Right lobe of liver (tissue), 4 donors: Measurements from ENCODE around the gene C1RL.

Experiments used
- CTCF ChIP-seq, 4 donors: fragments of 200-600 bp in 3 of 4; fragments of 450-650 bp in 1 of 4; IDR thresholded peaks; one replicate each; pipeline versions ENCODE4 v1.5.1 to v1.8.0; 2016 to 2022; ENCODE audit warnings: antibody characterized with exemption in 4 of 4, mild to moderate bottlenecking in 2 of 4
- POLR2A ChIP-seq: fragments of 450-650 bp; IDR thresholded peaks from one replicate; pipeline ENCODE4 v1.6.1; 2017; ENCODE audit warnings: antibody characterized with exemption, mild to moderate bottlenecking
- donor health status: DM: no; HTN: no; CAD: no.
- donor health status: DM: no; HTN: no; CAD: no.
- donor health status: DM: no; HTN: yes; CAD: no.

DNA sequence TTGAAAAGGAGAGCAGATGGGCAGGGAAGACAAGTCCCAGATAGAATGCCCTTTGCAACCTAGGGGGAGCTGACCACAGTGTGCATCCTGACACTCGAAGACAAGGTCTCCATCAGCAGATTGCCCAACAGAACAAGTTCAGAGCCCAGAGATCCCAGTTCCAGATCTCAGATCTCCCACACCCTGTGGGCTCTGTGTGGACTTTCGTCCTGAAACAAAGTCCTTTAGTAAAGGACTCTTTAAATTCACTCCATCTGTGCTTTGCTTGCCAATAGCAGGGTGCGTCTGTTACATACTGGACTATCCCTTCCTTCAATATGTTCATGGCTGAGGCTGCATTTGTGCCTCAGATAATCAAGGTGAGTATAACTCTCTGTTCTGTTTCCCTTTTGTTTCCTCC lies 8.7 kb upstream of the C1RL start:
- no peak for TF ChIP-seq CTCF (IDR thresholded peaks at IDR 0.05)
- no peak for TF ChIP-seq POLR2A
